Trophoblast cell (in vitro differentiated cells and primary cell): ENCODE measurements around the gene DHDDS.

ENCODE experiments used
- DNase-seq, 2 donors: peaks; one replicate each; pipeline ENCODE4 v3.0.0-alpha.2; 2016
- H2AFZ ChIP-seq: 2 replicates; pipeline ENCODE4 v1.6.1; 2013; ENCODE audit warnings: low read length, moderate library complexity, mild to moderate bottlenecking; ENCODE audit not compliant: insufficient read depth, poor library complexity
- H2AK5ac ChIP-seq: 2 replicates; pipeline ENCODE4 v1.6.1; 2013; ENCODE audit warnings: mild to moderate bottlenecking, low read length
- H2BK120ac ChIP-seq: 2 replicates; pipeline ENCODE4 v1.6.1; 2013; ENCODE audit warnings: low read length, mild to moderate bottlenecking, moderate library complexity; ENCODE audit not compliant: insufficient read depth, poor library complexity
- H2BK12ac ChIP-seq: 2 replicates; pipeline ENCODE4 v1.6.1; 2013; ENCODE audit warnings: mild to moderate bottlenecking, low read length, moderate library complexity
- H2BK5ac ChIP-seq: 2 replicates; pipeline ENCODE4 v1.6.1; 2013; ENCODE audit warnings: low read length, low read depth, moderate library complexity, mild to moderate bottlenecking; ENCODE audit not compliant: poor library complexity
- H3K14ac ChIP-seq: 2 replicates; pipeline ENCODE4 v1.6.1; 2013; ENCODE audit warnings: mild to moderate bottlenecking, low read length
- H3K18ac ChIP-seq: 2 replicates; pipeline ENCODE4 v1.6.1; 2013; ENCODE audit warnings: mild to moderate bottlenecking, low read length
- H3K23ac ChIP-seq: 2 replicates; pipeline ENCODE4 v1.6.1; 2013; ENCODE audit warnings: low read length
- H3K27ac ChIP-seq: 2 replicates; pipeline ENCODE4 v1.5.1; 2013; ENCODE audit warnings: low read depth, mild to moderate bottlenecking, inconsistent platforms, low read length, moderate library complexity
- H3K27me3 ChIP-seq: 2 replicates; pipeline ENCODE4 v1.6.1; 2013; ENCODE audit warnings: inconsistent platforms, mild to moderate bottlenecking, low read length, moderate library complexity; ENCODE audit not compliant: insufficient read depth
- H3K36me3 ChIP-seq, 2 experiments: 1 replicate in 1 of 2; 2 replicates in 1 of 2; pipeline ENCODE4 v1.6.1; 2013; ENCODE audit warnings: low read length in 2 of 2, mild to moderate bottlenecking in 2 of 2, moderate library complexity in 1 of 2; ENCODE audit not compliant: insufficient read depth in 2 of 2, control insufficient read depth in 1 of 2
- H3K4ac ChIP-seq: 2 replicates; pipeline ENCODE4 v1.6.1; 2013; ENCODE audit warnings: low read depth, mild to moderate bottlenecking, low read length, moderate library complexity
- H3K4me1 ChIP-seq, 2 experiments: 1 replicate in 1 of 2; 2 replicates in 1 of 2; pipeline ENCODE4 v1.6.1; 2013; ENCODE audit warnings: low read length in 2 of 2, mild to moderate bottlenecking in 2 of 2, moderate library complexity in 1 of 2; ENCODE audit not compliant: insufficient read depth in 2 of 2, control insufficient read depth in 1 of 2
- H3K4me2 ChIP-seq: 2 replicates; pipeline ENCODE4 v1.6.1; 2013; ENCODE audit warnings: inconsistent platforms, mild to moderate bottlenecking, low read length, moderate library complexity
- H3K4me3 ChIP-seq: 2 replicates; pipeline ENCODE4 v1.5.1; 2013; ENCODE audit warnings: mild to moderate bottlenecking, low read depth, low read length, inconsistent platforms
- H3K79me1 ChIP-seq: one replicate; pipeline ENCODE4 v1.6.1; 2013; ENCODE audit warnings: low read length
- H3K79me2 ChIP-seq: 2 replicates; pipeline ENCODE4 v1.6.1; 2013; ENCODE audit warnings: low read length, mild to moderate bottlenecking; ENCODE audit not compliant: control insufficient read depth, insufficient read depth, poor library complexity
- H3K9ac ChIP-seq: 2 replicates; pipeline ENCODE4 v1.6.1; 2013; ENCODE audit warnings: mild to moderate bottlenecking, low read length
- H3K9me3 ChIP-seq: 2 replicates; pipeline ENCODE4 v1.6.1; 2013; ENCODE audit warnings: low read depth, mild to moderate bottlenecking, control low read depth, inconsistent platforms, low read length; ENCODE audit not compliant: insufficient read depth
- H4K12ac ChIP-seq: 2 replicates; pipeline ENCODE4 v1.6.1; 2013; ENCODE audit warnings: low read depth, mild to moderate bottlenecking, low read length, moderate library complexity
- H4K8ac ChIP-seq: 2 replicates; pipeline ENCODE4 v1.6.1; 2013; ENCODE audit warnings: low read depth, mild to moderate bottlenecking, low read length, moderate library complexity
- H4K91ac ChIP-seq: one replicate; pipeline ENCODE4 v1.6.1; 2013; ENCODE audit warnings: low read depth, mild to moderate bottlenecking, low read length, moderate library complexity
- WGBS: extraction: QIAGEN DNeasy Blood & Tissue Kit; methylation state at CpG from one replicate; pipeline ENCODE4 v1.1.7; 2013; ENCODE audit warnings: missing lambda C conversion rate; ENCODE audit not compliant: insufficient read length, insufficient coverage; ENCODE audit errors: extremely low coverage; 5-methylcytosine and 5-hydroxymethylcytosine counted together

The DHDDS gene

DNA sequence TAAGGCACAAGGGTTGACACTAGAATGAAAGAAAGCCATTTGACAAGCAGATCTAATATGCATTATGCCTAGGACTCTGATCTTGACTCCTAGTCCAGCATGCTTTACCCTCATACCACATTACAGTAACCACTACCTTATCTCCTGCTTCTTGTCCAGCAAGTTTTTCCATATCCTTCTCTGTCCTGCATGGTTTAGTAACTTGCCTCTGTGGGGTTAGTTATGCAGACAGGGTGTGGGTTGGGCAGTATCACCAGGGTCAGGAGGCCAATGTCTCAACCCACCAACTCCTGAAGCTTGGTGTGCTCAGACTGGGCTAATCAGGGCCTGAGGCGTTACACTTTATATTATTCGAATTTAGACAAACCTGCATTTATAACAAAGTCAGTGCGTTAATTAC, 18.8 kb downstream of the DHDDS start:
- Histone ChIP-seq H3K4me2 (no peak overlapping the region), H2BK12ac (no peak overlapping the region), H3K4me1 (peaks cover 0 to 3% of the 10 kb centered on the region in 2 experiments), H2AFZ (no peak overlapping the region), H3K4ac (no peak overlapping the region), H2BK5ac (no peak overlapping the region), H2AK5ac (no peak overlapping the region), H3K27me3 (no peaks in the 10 kb centered on the region), H4K8ac (no peak overlapping the region), H3K9me3 (no peaks in the 10 kb centered on the region), H3K79me1 (no peaks in the 10 kb centered on the region), H3K27ac (no peak overlapping the region), H4K12ac (no peak overlapping the region), H3K9ac (no peak overlapping the region), H3K79me2 (no peaks in the 10 kb centered on the region), H3K36me3 (peaks cover 25 to 46% of the 10 kb centered on the region in 2 experiments), H3K18ac (no peak overlapping the region), H3K4me3 (no peak overlapping the region), H4K91ac (no peak overlapping the region), H3K14ac (no peak overlapping the region), H3K23ac (no peak overlapping the region), H2BK120ac (no peak overlapping the region)
- no CpG with 5 or more reads among the region's 3 CpGs for WGBS
- peak; percentile 78 to 88 for DNase-seq

GRCh38 chr1:26452459-26453183, 20.5 kb downstream of the DHDDS start:
- H3K36me3 ChIP-seq, result peaks cover 22 to 35% of the 10 kb centered on the region in 2 experiments

DNA sequence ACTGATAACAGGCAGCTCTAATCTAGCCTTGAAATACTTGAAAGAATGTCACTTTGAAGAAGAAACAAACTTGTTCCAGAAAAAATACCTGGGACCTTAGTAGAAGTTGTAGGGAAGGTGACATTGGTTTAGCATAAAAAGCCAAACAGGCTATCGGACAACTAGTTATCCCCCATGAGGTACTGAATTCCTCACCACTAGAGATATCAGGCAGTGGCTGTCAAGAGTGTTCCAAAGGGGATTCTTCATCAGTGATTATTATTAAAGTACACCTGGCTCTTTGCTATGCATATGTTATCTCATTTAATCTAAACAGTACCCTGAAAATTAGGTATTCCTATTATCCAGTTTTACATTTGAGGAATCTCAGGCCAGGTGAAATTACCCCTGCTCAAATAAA, 27.0 kb downstream of the DHDDS start:
- Histone ChIP-seq H2BK12ac (no peak overlapping the region), H3K4ac (no peak overlapping the region), H3K9me3 (no peaks in the 10 kb centered on the region), H4K8ac (no peak overlapping the region), H3K36me3 (peaks cover 17 to 27% of the 10 kb centered on the region in 2 experiments), H3K4me2 (no peak overlapping the region), H2BK120ac (no peak overlapping the region), H3K23ac (no peak overlapping the region), H3K4me3 (no peak overlapping the region), H4K12ac (no peak overlapping the region), H3K4me1 (no peaks in the 10 kb centered on the region), H3K79me2 (no peaks in the 10 kb centered on the region), H2AFZ (no peak overlapping the region), H2AK5ac (no peak overlapping the region), H3K27me3 (no peaks in the 10 kb centered on the region), H3K14ac (no peak overlapping the region), H3K9ac (no peak overlapping the region), H3K79me1 (no peaks in the 10 kb centered on the region), H4K91ac (no peak overlapping the region), H3K18ac (no peak overlapping the region), H2BK5ac (no peak overlapping the region), H3K27ac (no peak overlapping the region)
- DNase-seq, result no peak
- no CpG with 5 or more reads among the region's 1 CpG for WGBS

More at GRCh38 chr1:26452459-26453183, 20.5 kb downstream of the DHDDS start:
- no peak overlapping the region for H4K91ac ChIP-seq
- H2AK5ac ChIP-seq, result no peak overlapping the region
- no peak overlapping the region for H3K23ac ChIP-seq
- WGBS, result no CpG with 5 or more reads among the region's 5 CpGs
- no peak overlapping the region for H3K4me2 ChIP-seq
- H3K4me1 ChIP-seq, result peaks cover 0 to 3% of the 10 kb centered on the region in 2 experiments
- H3K9ac ChIP-seq, result no peak overlapping the region
- no peaks in the 10 kb centered on the region for H3K79me2 ChIP-seq
- no peaks in the 10 kb centered on the region for H3K27me3 ChIP-seq
- no peak overlapping the region for H2BK120ac ChIP-seq
- H3K4ac ChIP-seq, result no peak overlapping the region
- no peak overlapping the region for H3K4me3 ChIP-seq
- no peak for DNase-seq
- no peak overlapping the region for H3K14ac ChIP-seq
- H3K9me3 ChIP-seq, result no peaks in the 10 kb centered on the region
- no peak overlapping the region for H2AFZ ChIP-seq
- H4K12ac ChIP-seq, result no peak overlapping the region
- H3K18ac ChIP-seq, result no peak overlapping the region
- H2BK12ac ChIP-seq, result no peak overlapping the region
- no peak overlapping the region for H3K27ac ChIP-seq
- no peaks in the 10 kb centered on the region for H3K79me1 ChIP-seq
- H2BK5ac ChIP-seq, result no peak overlapping the region
- no peak overlapping the region for H4K8ac ChIP-seq

- no peak overlapping the region for H3K14ac ChIP-seq
- H3K4me3 ChIP-seq, result no peak overlapping the region
- no peak overlapping the region for H2AK5ac ChIP-seq
- no peak overlapping the region for H3K23ac ChIP-seq
- H2BK12ac ChIP-seq, result no peak overlapping the region
- no peak overlapping the region for H3K18ac ChIP-seq
- no peak overlapping the region for H2AFZ ChIP-seq
- no peak overlapping the region for H3K9ac ChIP-seq
- H3K27ac ChIP-seq, result no peak overlapping the region
- no CpG with 5 or more reads among the region's 3 CpGs for WGBS
- no peaks in the 10 kb centered on the region for H3K27me3 ChIP-seq
- H3K4me2 ChIP-seq, result no peak overlapping the region
- no peak overlapping the region for H4K91ac ChIP-seq
- no peak for DNase-seq
- no peak overlapping the region for H2BK5ac ChIP-seq
- no peaks in the 10 kb centered on the region for H3K4me1 ChIP-seq
- H3K36me3 ChIP-seq, result peaks cover 18 to 30% of the 10 kb centered on the region in 2 experiments
- no peaks in the 10 kb centered on the region for H3K79me1 ChIP-seq
- no peak overlapping the region for H4K8ac ChIP-seq
- no peak overlapping the region for H3K4ac ChIP-seq
- H4K12ac ChIP-seq, result no peak overlapping the region
- H3K79me2 ChIP-seq, result no peaks in the 10 kb centered on the region
- H3K9me3 ChIP-seq, result no peaks in the 10 kb centered on the region
- no peak overlapping the region for H2BK120ac ChIP-seq
Observed at GRCh38 chr1:26459573-26460031, 27.5 kb downstream of the DHDDS start.
